Measurements from ENCODE around the gene CLDN5.
A peak's percentile ranks its signal among the peaks of the same experiment; 100 is the strongest.

The CLDN5 gene

GRCh38 chr22:19480789-19481188, 43.4 kb downstream of the CLDN5 start:
- no peak for DNase-seq (ENCODE audit: low spot score)

GRCh38 chr22:19480173-19480568, 44.0 kb downstream of the CLDN5 start:
- no peak for DNase-seq (ENCODE audit: low spot score)

GRCh38 chr22:19479355-19480172, 44.6 kb downstream of the CLDN5 start, which contains the start of gene CDC45:
CDC45 (plus strand) TSS chr22:19479920; CDS start chr22:19479969, 49 bp downstream.
- DNase-seq (ENCODE audit: low spot score) = peak; percentile 96

GRCh38 chr22:19478901-19479354, 45.3 kb downstream of the CLDN5 start, which contains the start of gene UFD1:
UFD1 (minus strand) TSS chr22:19479193; CDS start chr22:19479085, 108 bp downstream.
- peak; percentile 92 for DNase-seq (ENCODE audit: low spot score)

GRCh38 chr22:19478045-19478900, 45.9 kb downstream of the CLDN5 start:
- DNase-seq (ENCODE audit: low spot score) = no peak

GRCh38 chr22:19477321-19478044, 46.7 kb downstream of the CLDN5 start:
- DNase-seq (ENCODE audit: low spot score) = no peak

- no peak for DNase-seq (ENCODE audit: low spot score)
Measured at GRCh38 chr22:19476023-19476422, 48.2 kb downstream of the CLDN5 start.

- DNase-seq (ENCODE audit: low spot score) = no peak
Measured at GRCh38 chr22:19473578-19473977, 50.6 kb downstream of the CLDN5 start.
